ENCODE data around the gene WNT5A.

DNA sequence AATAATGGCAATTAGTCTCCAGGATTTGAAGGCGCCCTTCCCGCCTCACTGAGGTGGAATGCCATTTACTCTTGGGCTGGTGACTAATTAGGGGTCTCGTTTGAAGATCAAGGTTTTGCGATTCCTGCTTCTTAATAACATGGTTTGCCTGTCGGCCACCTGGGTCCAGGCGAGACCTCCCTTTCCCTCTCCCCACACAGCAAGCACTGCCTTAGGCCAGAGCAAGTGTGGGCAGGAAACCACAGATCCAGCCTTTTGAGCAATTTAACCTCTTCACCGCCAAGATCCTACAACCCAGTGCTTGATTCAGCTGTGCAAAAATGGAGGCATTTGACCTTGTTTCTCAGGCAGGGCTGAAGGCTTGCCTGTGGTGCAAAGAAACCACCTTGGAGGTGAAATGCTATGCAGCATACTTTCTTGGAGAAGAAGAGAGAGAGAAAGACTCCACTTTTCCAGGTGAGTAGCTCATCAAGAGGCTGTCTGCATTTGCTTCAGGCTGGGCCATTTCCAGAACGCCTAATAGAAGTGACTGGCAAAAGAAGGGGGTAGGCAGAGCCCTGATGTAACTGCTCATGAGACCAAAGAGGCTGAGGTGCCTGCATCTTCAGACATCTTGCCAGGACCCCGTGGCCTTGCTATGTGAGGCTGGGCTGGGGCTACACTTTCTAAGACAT lies 34.1 kb upstream of the WNT5A start:
- TF ChIP-seq, protein P1, sequence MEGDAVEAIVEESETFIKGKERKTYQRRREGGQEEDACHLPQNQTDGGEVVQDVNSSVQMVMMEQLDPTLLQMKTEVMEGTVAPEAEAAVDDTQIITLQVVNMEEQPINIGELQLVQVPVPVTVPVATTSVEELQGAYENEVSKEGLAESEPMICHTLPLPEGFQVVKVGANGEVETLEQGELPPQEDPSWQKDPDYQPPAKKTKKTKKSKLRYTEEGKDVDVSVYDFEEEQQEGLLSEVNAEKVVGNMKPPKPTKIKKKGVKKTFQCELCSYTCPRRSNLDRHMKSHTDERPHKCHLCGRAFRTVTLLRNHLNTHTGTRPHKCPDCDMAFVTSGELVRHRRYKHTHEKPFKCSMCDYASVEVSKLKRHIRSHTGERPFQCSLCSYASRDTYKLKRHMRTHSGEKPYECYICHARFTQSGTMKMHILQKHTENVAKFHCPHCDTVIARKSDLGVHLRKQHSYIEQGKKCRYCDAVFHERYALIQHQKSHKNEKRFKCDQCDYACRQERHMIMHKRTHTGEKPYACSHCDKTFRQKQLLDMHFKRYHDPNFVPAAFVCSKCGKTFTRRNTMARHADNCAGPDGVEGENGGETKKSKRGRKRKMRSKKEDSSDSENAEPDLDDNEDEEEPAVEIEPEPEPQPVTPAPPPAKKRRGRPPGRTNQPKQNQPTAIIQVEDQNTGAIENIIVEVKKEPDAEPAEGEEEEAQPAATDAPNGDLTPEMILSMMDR (IDR thresholded peaks at IDR 0.05), result no peak
- no peak for TF ChIP-seq POLR2A (IDR thresholded peaks at IDR 0.05)

Measured in body of pancreas (tissue), 4 donors.